GM13976 (cell line): ENCODE data around the gene GPR89B.
"Not testable (repeated sequence)": the region's sequence is repeated elsewhere in the genome, so short reads cannot be mapped to it uniquely, and the experiment has no call there.

Experiments
- DNase-seq: peaks from one replicate; pipeline ENCODE4 v3.0.0; 2012; ENCODE audit warnings: low spot score
- in situ Hi-C: fragments of 300-500 bp; cut with MboI; formaldehyde crosslinking; loops from one replicate; pipeline ENCODE4 v1.12.0; 2022; ENCODE audit warnings: low sequenced_read_pairs, mixed read lengths, inconsistent platforms; ENCODE audit not compliant: unreplicated experiment

The GPR89B gene

GRCh38 chr1:148027004-148027403 lies 98.8 kb downstream of the GPR89B start:
- in situ Hi-C loops, result not testable (repeated sequence)

GRCh38 chr1:148032247-148032646 lies 104.0 kb downstream of the GPR89B start:
- in situ Hi-C loops, DNase-seq: not testable (repeated sequence)

More at GRCh38 chr1:148027004-148027403, 98.8 kb downstream of the GPR89B start:
- not testable (repeated sequence) for DNase-seq

- in situ Hi-C loops, DNase-seq: not testable (repeated sequence)
Measured at GRCh38 chr1:148032690-148033089, 104.5 kb downstream of the GPR89B start.

GRCh38 chr1:148033147-148033546 lies 104.9 kb downstream of the GPR89B start:
- in situ Hi-C loops, DNase-seq: not testable (repeated sequence)

GRCh38 chr1:148037850-148038461 lies 109.7 kb downstream of the GPR89B start:
- DNase-seq, in situ Hi-C loops: not testable (repeated sequence)

- DNase-seq, result peak; percentile 56
- in situ Hi-C loops, result not testable (repeated sequence)
Measured at GRCh38 chr1:148038462-148039333, 110.5 kb downstream of the GPR89B start.
